Mucosa of descending colon (tissue), 3 donors: Measurements from ENCODE around the gene SLC44A3. TPM values are rescaled to one million over a fixed set of nuclear protein-coding genes. Genes with fewer than 3 reads are reported as not detected.

Source experiments
- ATAC-seq: fragments of 200-7000 bp; cut with Tn5 transposase; one replicate; pipeline ENCODE4 v1.9.1; 2020; ENCODE audit warnings: mild to moderate bottlenecking, moderate library complexity
- DNase-seq, 3 donors: peaks; one replicate each; pipeline ENCODE4 v3.0.0-alpha.2; 2020
- H3K36me3 ChIP-seq: fragments of 200-600 bp; one replicate; pipeline ENCODE4 v1.8.0; 2021; ENCODE audit warnings: low read depth, mild to moderate bottlenecking
- H3K4me1 ChIP-seq: fragments of 200-600 bp; one replicate; pipeline ENCODE4 v1.8.0; 2021; ENCODE audit warnings: low read depth, mild to moderate bottlenecking
- H3K4me3 ChIP-seq: fragments of 200-600 bp; one replicate; pipeline ENCODE4 v1.8.0; 2021; ENCODE audit warnings: mild to moderate bottlenecking
- H3K9me3 ChIP-seq: fragments of 200-600 bp; one replicate; pipeline ENCODE4 v1.8.0; 2021; ENCODE audit warnings: mild to moderate bottlenecking
- intact Hi-C, 2 donors: fragments of 100-400 bp; cut with DNase I in 1 of 2; cut with micrococcal nuclease in 1 of 2; formaldehyde crosslinking; loops; one replicate each; pipeline versions ENCODE4 v1.11.0 to v1.11.1; 2022; cut with DNase I, micrococcal nuclease
- total RNA-seq, 3 donors: library from RNA; stranded (reverse); fragmentation: NEBNext Ultra II Directional in 2 of 3; extraction: Animal tissue kit (Norgen Biotek cat#: 25700) in 2 of 3; gene quantifications; one replicate each; pipeline versions ENCODE4 v1.2.1 to v1.2.4, GENCODE V29; 2021 to 2023
- TF ChIP-seq, protein P1 (sequence below): fragments of 200-600 bp; IDR thresholded peaks from one replicate; pipeline ENCODE4 v1.8.0; 2022; ENCODE audit warnings: antibody characterized with exemption, mild to moderate bottlenecking
- donor health status: DM: no; HTN: no; CAD: no; lungs with moderate emphysema.
- donor health status: DM: no; HTN: no; CAD: no.
- donor health status: DM: no; HTN: yes; CAD: no.

The SLC44A3 gene
- total RNA-seq, 3 donors from 2014 or later = 37.4 to 89.1 (median 49.5) TPM

DNA sequence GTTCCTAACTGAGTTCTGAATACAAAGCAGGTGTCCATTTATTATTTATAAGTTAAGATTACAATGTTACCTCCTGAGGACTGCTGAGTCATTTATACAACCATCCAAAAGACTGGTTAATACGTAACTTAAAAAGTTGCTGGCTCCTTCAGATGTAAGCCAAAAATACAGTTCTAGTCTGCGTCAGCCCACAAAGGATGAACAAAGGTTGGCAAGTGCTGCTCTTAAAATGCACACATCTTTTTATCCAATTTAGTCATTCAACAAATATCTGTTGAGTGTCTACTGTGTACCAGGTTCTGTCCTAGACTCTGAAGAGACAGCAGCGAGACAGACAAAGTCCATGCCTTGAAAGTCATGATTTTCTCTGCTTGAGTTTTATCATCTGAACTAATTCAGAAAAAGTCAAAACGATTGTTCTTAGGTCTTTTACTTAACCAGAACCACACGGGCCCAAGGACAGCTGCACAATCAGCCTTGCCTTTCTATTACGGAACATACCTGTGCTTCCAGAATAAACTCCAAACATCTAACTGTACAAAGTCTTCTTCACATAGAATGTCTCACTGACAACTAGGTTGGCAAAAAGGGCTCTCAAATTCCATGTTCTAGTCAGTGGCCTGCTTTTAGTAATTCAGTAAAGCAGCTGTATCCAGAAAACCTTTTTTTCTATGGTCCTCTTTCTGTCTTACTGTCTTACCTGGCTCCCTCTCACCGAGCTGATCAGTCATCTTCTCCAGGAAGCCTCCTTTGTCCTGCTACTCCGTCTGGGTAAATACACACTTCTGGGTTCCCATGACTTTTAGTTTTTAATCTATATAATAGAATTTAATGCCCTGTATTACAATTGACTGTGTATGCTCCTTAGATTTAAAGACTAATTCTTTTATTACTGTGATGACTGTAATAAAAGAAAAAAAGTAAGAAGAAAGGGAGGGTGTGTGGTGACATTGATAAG is 122.3 kb downstream of the SLC44A3 start:
- DNase-seq = no peak
- peak; percentile 86 for ATAC-seq

More for the DNA sequence above, 122.3 kb downstream of the SLC44A3 start:
- TF ChIP-seq, protein P1, sequence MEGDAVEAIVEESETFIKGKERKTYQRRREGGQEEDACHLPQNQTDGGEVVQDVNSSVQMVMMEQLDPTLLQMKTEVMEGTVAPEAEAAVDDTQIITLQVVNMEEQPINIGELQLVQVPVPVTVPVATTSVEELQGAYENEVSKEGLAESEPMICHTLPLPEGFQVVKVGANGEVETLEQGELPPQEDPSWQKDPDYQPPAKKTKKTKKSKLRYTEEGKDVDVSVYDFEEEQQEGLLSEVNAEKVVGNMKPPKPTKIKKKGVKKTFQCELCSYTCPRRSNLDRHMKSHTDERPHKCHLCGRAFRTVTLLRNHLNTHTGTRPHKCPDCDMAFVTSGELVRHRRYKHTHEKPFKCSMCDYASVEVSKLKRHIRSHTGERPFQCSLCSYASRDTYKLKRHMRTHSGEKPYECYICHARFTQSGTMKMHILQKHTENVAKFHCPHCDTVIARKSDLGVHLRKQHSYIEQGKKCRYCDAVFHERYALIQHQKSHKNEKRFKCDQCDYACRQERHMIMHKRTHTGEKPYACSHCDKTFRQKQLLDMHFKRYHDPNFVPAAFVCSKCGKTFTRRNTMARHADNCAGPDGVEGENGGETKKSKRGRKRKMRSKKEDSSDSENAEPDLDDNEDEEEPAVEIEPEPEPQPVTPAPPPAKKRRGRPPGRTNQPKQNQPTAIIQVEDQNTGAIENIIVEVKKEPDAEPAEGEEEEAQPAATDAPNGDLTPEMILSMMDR = no peak
- Histone ChIP-seq H3K36me3 (no peaks in the 10 kb centered on the region), H3K9me3 (no peaks in the 10 kb centered on the region), H3K4me3 (no peak overlapping the region), H3K4me1 (peaks cover 8% of the 10 kb centered on the region)
- intact Hi-C loops = no loop called here

Other genes starting within 250 kb of the SLC44A3 start
- 100 to 1,000 TPM in 2 of 3 donors, 10 to 100 TPM in 1; 61.3 to 165 (median 129) TPM for gene CNN3, start 106.8 kb downstream of the SLC44A3 start, total RNA-seq